Measurements from ENCODE around the gene EFS.
"Not testable (repeated sequence)": the region's sequence is repeated elsewhere in the genome, so short reads cannot be mapped to it uniquely, and the experiment has no call there.

EFS gene

DNA sequence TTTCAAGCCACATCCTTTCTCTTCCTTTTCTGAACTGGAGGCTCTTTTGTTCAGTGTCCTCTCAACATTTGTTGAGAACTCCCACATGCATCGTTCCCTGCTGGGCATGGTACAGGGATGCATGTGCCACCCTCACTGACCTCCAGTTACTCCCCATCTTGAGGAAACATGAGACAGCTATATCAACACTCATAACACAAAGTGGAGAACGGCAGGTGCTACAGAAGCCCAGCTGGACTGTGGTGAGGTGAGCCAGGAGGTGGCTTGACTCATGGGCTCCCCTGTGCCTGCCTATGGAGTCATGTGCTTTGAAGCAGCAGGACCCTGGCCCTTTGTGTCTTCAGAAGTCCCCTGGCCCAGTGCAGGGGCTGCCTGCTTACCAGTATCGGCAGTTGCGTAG, 33.4 kb upstream of the EFS start:
- FAIRE-seq: no peak

- no peak for FAIRE-seq
Observed at GRCh38 chr14:23396781-23397407, 31.9 kb upstream of the EFS start.

GRCh38 chr14:23396126-23396525, 31.2 kb upstream of the EFS start:
- FAIRE-seq: no peak

DNA sequence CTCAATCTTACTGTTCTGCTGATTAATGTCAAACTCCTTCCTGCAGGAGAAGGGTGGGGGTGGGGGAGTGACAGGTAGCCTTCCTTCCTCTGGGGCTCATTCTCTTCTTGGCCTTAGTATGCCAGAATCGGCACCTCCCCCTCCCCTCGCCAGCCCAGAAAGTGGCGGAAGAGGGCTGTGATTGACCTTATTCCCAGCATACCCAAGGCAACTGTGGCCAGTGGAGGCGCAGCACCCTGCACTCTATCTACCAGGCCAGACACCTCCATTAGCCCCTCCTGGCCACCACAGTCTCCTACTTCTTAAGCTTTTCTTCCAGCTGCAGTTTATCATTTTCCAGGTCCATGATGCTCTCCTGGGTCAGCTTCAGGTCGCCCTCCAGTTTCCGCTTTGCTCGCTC, 27.6 kb upstream of the EFS start:
- FAIRE-seq: no peak

DNA sequence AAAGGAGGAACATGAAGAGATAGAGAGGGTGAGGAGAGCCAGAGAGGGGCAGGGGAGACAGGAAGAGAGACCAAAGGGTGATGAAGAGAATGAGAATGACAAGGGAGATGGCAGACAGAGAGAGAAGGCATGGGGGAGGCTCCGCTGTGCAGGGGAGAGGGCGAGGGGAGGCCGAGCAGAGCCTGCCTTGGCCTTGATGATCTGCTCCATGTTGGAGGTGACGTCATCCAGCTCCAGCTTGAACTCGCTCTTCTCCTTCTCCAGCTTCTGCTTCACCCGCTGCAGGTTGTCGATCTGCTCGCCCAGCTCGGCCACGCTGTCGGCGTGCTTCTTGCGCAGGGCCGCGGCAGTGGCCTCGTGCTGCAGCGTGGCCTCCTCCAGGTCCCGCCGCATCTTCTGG, 24.9 kb upstream of the EFS start:
- not testable (repeated sequence) for FAIRE-seq

DNA sequence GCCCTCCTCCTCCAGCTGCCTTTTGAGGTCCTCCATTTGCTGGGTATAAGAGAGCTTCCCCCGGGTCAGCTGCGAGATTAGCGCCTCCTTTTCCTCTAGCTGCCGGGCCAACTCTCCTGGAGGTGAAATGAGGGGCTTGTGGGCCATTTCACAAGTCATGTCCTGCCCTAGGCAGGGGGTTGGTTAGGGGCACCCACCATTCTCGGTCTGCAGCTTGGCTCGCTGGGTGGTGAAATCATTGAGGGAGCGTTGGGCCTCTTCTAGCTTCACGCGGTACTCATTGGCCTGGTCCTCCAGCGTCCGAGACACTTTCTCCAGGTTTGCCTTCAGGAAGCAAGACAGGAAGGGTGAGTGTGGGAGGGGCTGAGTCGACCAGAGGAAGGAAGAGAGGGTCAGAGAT, 24.4 kb upstream of the EFS start:
- FAIRE-seq: no peak

DNA sequence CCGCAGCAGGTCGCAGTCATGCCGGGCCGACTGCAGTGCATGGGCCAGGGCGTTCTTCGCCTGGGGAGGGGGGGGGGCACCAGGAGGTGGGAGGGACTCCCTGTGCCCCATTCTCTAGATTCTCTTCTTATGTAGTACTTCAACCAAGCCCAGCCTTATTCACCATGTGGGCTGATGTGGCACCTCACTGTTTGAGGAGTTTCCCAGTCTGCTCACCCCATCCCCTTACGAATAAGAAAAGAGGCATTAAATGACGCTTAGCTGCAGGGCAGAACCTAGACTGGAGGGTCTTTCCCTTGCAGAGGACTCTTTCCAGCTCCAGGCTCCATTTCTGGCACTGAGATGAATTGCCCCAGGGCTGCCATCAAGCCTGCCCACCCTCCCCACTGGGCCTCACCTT, 24.0 kb upstream of the EFS start:
- FAIRE-seq: no peak

DNA sequence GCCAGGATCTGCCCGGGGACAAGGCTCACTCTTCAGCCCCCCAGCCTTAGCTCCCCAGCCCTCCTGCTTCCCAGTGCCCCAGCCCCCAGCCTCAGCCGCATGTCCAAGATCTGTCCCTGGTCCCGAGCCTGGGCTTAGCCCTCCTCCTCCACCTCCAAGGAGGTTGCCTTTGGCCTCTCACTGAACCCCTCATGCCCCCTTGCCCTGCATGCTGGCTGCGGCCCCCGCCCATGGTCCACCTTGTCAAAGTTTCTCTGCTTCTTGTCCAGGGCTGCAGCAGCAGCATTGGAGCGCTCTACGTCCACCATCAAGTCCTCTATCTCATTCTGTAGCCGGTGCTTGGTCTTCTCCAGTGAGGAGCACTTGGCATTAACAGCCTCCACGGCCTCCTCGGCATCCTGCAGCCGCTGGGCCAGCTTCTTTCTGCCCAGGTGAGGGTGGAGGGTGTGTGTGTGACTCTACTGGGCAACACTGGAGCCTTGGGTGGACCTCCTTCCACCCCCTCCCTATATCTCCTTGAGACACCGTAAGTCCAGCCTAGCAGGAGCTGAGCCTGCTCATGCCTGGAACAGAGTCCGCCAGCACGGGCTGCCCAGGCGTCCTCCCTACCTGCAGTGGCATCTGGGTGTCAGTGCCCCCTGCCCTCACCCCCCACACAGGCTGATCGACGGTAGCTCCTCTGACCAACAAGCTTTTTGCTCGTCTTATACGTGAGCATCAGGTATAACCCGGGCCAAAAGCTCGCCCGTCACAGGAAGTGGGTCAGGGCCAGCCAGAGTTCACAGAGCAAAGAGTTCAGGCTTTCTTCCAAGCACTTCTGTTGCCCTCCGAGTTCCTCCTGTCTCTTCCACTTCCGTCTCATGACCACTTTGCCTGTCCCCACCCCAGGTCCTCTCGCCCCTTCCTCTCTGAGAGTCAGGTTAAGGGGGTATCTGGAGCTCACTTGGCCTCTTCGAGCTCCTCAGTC, 23.2 kb upstream of the EFS start:
- no peak for FAIRE-seq

DNA sequence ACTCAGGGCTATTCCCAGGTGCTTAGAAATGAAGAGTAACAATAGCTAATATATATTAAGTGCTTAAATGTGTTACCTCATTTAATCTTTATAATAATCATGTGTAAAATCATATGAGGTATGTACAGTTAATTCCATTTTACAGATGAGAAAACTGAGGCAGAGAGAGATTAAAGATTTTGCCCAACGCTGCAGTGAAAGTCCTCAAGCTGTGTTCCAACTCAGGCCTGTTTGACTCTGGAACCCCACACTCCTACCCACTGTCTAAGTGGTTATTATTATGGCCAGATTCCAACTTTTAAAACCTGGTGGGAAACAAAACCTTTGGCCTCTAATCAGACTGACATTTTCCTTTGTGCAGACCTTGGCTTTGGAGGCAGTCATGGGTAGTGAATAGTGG, 22.0 kb upstream of the EFS start:
- FAIRE-seq: no peak

GRCh38 chr14:23386266-23386657, 21.3 kb upstream of the EFS start:
- FAIRE-seq: not testable (repeated sequence)

DNA sequence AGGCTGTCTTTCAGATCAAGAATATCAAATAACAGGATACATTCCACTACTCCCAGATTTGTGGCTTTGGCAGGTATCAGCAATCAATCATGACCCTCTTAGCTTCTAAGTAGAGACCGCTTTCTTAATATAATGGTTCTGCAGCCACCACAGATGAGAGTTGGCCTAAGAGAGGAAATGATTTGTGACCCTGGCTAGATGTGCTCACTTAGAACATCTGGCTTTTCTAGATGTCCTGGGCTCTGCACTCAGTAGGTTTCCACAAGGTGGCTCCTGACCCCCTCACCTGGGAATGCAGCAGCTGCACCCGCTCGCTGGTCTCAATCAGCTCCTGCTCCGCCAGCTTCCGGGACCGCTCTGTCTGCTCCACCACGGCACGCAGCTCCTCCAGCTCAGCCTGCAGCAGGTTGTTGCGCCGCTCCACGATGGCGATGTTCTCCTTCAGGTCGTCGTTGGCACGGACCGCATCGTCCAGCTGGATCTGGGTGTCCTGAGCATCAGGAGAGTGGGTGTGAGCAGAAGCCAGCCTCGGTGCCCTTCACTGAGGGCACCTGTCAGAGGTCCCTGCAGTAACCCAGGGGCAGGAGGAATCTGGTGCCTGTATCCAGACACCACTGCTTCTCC, 20.8 kb upstream of the EFS start:
- FAIRE-seq: no peak

DNA sequence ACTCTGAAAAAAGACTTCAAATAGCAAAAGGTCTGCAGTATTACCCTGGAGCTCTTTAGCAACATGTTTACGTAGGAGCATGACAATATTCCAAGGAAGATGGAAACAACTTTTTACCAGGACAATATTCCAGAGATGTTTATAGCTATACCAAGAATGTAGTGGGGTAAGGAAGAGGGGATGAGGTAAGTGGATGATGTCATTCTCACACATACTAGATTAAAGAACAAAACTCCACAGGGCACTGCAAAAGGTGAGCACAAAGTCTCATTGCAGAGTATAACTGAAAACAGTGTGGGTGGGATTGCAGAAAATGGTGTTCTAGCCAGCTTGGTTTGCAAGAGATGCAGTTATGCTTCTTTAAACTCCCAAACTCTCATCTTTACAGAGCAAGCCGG, 20.3 kb upstream of the EFS start:
- FAIRE-seq: no peak

GRCh38 chr14:23384364-23385080, 19.6 kb upstream of the EFS start:
- FAIRE-seq: no peak

- FAIRE-seq: no peak
Observed at GRCh38 chr14:23382731-23383440, 17.9 kb upstream of the EFS start.

DNA sequence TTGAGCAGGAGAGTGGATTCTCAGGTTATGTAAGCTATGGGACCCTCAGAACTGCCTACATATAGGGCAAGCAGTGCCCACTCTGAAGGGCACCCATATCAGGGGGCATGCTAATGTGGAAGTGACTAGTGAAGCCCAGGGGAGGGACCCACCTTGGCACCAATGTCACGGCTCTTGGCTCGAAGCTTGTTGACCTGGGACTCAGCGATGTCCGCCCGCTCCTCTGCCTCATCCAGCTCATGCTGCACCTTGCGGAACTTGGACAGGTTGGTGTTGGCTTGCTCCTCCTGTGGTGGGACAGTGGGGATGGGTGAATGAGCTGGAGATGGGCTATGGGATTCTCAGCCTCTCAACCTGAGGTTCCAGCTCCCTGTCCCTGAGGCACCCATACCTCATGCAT, 17.3 kb upstream of the EFS start:
- FAIRE-seq: no peak

DNA sequence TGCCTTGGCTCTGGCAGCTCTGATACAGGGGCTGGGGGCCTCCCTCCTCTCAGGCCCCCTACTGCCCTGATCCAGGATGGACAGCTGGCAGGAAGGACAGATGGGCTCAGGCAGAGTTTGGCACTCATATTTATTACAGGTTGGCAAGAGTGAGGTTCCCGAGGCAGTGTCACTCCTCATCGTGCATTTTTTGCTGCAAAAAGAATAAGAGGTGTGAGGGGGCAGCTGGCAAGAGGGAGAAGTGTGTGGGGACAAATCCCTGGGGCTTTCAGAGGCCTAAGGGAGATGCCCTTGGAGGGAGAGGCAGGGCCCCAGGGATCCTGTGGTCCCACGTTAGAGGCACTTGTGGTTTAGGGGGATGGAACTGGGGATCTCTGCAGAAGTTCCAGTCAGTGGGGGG, 16.9 kb upstream of the EFS start:
- no peak for FAIRE-seq

GRCh38 chr14:23380976-23381375, 16.0 kb upstream of the EFS start:
- FAIRE-seq: no peak

GRCh38 chr14:23380197-23380914, 15.4 kb upstream of the EFS start:
- FAIRE-seq: no peak

DNA sequence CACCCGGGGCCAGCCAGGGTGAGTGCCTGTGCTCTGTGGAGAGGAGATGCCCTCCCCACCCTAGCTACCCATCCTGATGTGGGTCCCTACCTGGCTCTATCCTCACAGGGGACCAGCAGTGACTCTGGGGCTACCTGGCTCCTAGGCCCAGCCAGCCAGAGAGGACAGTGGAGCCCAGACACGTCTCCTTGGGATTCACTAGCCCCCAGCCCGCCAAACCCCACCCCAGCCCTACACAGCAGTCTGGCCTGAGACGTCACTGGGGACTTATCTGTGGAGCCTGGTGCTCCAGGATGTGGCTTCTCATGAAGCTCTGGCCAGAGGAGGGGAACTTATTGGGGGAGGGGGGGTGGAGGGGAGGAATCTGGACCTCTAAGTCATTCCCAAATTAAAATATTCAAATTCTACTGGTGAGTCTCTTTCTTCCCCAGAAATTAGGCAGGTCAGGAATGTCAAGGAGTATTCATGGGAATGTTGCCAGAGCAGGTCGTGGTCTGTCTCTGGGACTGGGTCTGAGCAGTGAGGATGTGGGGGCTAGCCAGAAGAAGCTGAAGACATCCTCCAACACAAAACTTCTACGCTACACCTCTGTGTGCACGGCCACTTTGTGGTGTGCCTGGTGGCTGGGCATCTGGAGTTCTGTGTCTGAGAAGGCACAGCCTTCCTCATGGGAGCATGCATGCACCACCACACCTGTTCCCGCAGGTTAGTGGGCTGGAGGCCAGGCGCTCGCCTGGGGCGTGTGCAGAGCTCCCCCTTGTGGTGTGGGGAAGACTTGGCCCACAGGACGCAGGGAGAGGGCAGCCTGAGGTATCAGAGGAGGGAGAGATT, 14.6 kb upstream of the EFS start:
- FAIRE-seq: no peak

- FAIRE-seq: no peak
Observed at GRCh38 chr14:23378612-23379220, 13.7 kb upstream of the EFS start.
